ENCODE results near the gene WDR59.

GRCh38 chr16:74852500-74852875, 132.4 kb downstream of the WDR59 start:
- TF ChIP-seq POLR2A (IDR thresholded peaks at IDR 0.05; ENCODE audit: low read depth, low read length) (no peak), POLR2AphosphoS5 (IDR thresholded peaks at IDR 0.05; ENCODE audit: low read depth, low read length) (no peak), SPI1 (IDR thresholded peaks at IDR 0.05; ENCODE audit: low read depth, low read length) (no peak), POU2F2 (IDR thresholded peaks at IDR 0.05; ENCODE audit: low read depth, low read length) (no peak)
